GM12801 (cell line): ENCODE data around the gene PTRHD1.

Source experiments
- CTCF ChIP-seq: IDR thresholded peaks from one replicate; pipeline ENCODE4 v1.5.1; 2011; ENCODE audit warnings: control low read depth; ENCODE audit not compliant: insufficient read length; ENCODE audit errors: extremely low read depth

Gene PTRHD1

GRCh38 chr2:24771061-24771460 is 22.1 kb downstream of the PTRHD1 start:
- no peak for TF ChIP-seq CTCF

- TF ChIP-seq CTCF = no peak
These were observed 24.6 kb downstream of the PTRHD1 start for GRCh38 chr2:24768601-24769000.

- TF ChIP-seq CTCF = no peak
These were observed 25.2 kb downstream of the PTRHD1 start for GRCh38 chr2:24768013-24768412.

- no peak for TF ChIP-seq CTCF
These were observed 26.6 kb downstream of the PTRHD1 start for GRCh38 chr2:24766609-24767008.

- no peak for TF ChIP-seq CTCF
These were observed 29.3 kb downstream of the PTRHD1 start for GRCh38 chr2:24763843-24764242.

GRCh38 chr2:24762518-24762917 is 30.7 kb downstream of the PTRHD1 start:
- TF ChIP-seq CTCF = no peak

GRCh38 chr2:24761866-24762265 is 31.3 kb downstream of the PTRHD1 start:
- no peak for TF ChIP-seq CTCF

- no peak for TF ChIP-seq CTCF
These were observed 36.4 kb downstream of the PTRHD1 start for GRCh38 chr2:24756789-24757188.
